ENCODE measurements around the gene CRYBB1. TPM values are rescaled to one million over a fixed set of nuclear protein-coding genes. Genes with fewer than 3 reads are reported as not detected.

The CRYBB1 gene
- total RNA-seq, 1 donor: not detected

DNA sequence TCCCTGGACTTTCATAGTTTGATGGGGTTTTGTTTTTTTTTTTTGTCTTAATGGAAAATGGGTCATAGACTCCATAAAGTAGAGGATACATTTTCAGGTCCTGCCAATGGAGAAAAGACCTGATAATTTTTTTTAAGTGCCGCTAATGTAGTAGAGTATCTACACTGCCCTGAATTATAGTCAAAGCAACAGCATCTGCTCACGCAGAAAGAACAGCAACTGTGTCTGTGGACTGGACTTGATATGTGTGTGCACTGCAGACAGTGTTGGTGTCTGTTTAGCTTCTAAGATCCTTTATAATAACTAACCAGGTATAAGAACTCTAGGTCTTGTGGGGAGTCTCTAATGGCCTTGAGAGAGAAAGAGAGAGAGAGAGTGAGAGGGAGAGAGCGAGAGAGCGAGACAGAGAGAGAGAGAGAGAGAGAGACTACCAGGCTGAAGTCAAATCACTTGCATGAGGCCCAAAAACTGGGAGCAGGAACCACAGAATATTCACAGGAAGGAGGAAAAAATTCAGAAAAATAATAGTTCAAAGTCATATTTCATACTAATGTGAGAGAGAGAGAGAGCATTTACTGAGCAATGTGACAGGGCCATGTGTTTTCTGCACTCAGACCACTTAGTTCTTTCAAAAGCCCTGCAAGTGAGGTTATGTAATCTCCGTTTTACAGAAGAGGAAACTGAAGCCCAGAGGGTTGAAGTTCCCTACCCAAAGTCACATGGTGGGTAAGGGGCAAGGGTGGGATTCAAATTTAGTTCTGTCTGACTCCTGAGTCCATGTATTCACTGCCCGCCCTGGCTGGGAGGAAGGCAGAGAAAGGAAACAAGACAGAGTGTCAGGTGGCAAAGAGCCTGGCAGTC, 30.9 kb upstream of the CRYBB1 start:
- Histone ChIP-seq H3K27me3 (ENCODE audit: insufficient read depth, low read length) (no peaks in the 10 kb centered on the region), H3K4me1 (ENCODE audit: insufficient read depth, low read length) (peaks cover 50% of the 10 kb centered on the region), H3K9me3 (ENCODE audit: low read depth, low read length) (no peaks in the 10 kb centered on the region), H3K4me3 (ENCODE audit: low read length) (no peak overlapping the region)

DNA sequence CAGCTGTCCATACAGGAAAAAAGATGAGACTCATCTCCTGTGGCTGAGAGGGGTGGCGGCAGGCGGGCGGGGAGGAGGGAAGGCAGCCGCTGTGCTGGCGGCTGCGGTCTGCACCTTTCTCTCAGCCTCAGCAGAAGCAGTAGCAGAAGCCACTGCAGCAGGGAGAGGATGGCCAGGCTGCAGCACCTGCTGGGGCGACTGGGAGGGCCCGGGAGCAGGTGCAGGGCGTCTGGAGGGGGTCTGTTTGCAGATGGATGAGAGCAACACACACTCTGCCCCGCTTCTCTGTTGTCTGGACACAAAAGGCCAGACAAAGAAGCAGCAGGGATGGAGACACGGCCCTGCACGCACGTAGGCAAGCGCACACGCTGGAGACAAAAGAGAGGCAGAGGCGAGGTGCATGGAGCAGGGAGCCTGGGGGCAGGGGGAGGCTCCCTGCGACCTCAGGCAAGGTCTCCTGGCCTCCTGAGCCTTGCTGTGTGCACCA, 30.2 kb upstream of the CRYBB1 start:
- Histone ChIP-seq H3K4me1 (ENCODE audit: insufficient read depth, low read length) (peaks cover 57% of the 10 kb centered on the region), H3K27me3 (ENCODE audit: insufficient read depth, low read length) (no peaks in the 10 kb centered on the region), H3K9me3 (ENCODE audit: low read depth, low read length) (no peaks in the 10 kb centered on the region), H3K4me3 (ENCODE audit: low read length) (no peak overlapping the region)

DNA sequence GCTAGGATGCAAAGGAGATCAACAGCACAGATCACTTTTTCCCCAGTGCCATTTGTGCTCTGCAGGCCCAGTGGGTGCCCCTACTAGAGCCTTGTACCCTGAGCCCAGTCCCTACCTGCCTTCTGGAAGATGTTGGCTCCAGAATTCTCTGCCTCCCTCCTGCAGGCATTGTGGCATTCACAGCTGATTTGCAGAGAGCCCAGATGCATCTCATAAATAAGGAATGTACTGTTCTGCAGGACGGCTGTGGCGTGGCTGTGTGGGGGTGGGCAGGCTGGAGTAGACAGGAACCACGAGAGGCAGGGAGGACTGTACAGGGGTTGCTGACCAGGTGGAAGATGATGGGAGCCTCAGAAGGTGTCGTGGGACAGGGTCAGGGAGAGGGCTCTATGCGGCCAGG, 28.3 kb upstream of the CRYBB1 start:
- H3K9me3 ChIP-seq (ENCODE audit: low read depth, low read length): no peaks in the 10 kb centered on the region
- no peak overlapping the region for H3K4me3 ChIP-seq (ENCODE audit: low read length)
- H3K27me3 ChIP-seq (ENCODE audit: insufficient read depth, low read length): no peaks in the 10 kb centered on the region
- H3K4me1 ChIP-seq (ENCODE audit: insufficient read depth, low read length): peaks cover 69% of the 10 kb centered on the region

DNA sequence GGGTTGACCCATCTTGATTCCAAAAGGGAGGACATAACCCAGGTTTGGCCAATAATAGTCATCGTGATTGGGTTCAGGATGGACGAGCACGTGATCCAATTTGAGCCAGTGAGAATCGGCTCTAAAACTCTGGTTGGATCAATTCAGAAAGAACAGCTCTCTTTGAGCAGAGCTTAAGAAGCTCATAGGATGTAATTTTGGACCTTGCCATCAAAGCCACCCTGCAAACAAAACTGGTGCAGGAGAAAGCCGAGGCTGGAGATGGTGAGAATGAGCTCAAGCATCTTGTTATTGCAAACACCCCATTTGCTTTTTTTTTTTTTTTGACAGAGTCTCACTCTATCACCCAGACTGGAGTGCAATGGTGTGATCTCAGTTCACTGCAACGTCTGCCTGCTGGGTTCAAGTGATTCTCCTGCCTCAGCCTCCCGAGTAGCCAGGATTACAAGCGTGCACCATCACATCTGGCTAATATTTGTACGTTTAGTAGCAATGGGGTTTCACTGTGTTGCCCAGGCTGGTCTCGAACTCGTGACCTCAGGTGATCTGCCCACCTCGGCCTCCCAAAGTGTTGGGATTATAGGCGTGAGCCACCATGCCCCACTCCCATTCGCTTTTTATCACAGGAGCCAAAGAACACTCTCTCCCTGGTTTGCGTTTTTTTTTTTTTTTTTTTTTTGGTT, 25.7 kb upstream of the CRYBB1 start:
- Histone ChIP-seq H3K9me3 (ENCODE audit: low read depth, low read length) (no peaks in the 10 kb centered on the region), H3K27me3 (ENCODE audit: insufficient read depth, low read length) (no peaks in the 10 kb centered on the region), H3K4me1 (ENCODE audit: insufficient read depth, low read length) (peaks cover 53% of the 10 kb centered on the region), H3K4me3 (ENCODE audit: low read length) (no peak overlapping the region)

DNA sequence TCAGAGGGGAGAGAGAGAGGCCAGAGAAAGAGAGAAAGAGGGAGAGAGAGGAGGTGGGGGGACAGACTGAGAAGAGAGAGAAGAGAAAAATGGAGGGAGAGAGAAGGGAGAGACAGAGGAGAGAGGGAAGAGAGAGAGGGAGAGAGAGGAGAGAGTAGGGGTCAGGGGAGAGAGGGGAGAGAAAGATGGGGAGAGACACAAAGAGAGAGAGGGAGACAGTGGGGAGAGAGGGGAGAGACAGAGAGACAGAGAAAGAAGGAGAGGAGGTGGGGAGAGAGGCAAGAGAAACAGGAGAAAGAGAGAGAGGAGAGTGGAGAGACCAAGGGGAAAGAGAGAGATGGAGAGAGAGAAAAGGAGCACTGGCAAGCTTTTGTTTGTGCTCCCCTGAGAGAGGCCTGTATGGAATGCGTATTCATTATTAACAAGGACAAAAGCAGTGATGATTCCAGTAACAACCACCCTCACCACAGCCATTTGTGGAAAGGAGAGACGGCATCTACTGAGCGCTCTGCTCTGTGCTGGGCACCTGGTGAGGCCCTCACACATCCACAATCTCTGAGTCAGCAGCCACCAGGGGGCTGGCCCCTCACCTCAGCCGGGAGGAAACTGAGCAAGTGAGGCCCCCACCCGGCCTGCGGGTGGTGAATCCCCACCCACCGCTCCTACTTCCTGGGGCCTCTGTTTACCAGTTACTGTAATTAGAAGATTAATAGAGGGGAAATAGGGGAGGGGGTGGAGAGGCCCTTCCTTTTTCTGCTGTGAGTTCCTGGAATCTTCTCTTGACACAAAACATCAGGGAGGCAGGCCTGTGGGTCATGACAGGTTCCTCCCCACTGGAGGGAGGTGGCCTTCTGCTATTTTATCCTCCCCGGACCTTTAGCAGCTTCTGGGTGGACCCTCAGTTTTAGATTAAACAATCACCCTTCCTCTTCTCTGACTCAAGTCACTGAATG, 24.9 kb upstream of the CRYBB1 start:
- Histone ChIP-seq H3K4me1 (ENCODE audit: insufficient read depth, low read length) (peaks cover 45% of the 10 kb centered on the region), H3K4me3 (ENCODE audit: low read length) (no peak overlapping the region), H3K9me3 (ENCODE audit: low read depth, low read length) (no peaks in the 10 kb centered on the region), H3K27me3 (ENCODE audit: insufficient read depth, low read length) (no peaks in the 10 kb centered on the region)

DNA sequence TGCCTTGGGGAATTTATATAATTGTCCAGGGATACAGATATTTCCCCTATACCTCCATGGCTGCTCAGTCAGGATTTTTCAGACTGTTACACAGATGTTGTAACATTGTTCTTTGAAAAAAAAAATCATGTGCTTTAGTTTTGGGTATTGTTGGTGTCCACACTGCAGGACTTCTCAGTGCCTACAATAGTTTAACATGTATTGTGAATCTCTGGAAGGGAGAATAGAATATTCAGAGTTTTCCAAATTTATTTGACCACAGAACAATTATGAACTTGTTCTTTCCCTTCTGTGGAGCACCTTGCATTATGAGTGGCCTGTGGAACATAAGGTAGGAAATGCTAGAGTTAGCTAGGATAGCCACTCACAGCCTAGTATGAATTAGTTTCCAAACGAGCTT, 18.5 kb upstream of the CRYBB1 start:
- Histone ChIP-seq H3K4me1 (ENCODE audit: insufficient read depth, low read length) (no peaks in the 10 kb centered on the region), H3K27me3 (ENCODE audit: insufficient read depth, low read length) (no peaks in the 10 kb centered on the region), H3K9me3 (ENCODE audit: low read depth, low read length) (no peaks in the 10 kb centered on the region), H3K4me3 (ENCODE audit: low read length) (no peak overlapping the region)

DNA sequence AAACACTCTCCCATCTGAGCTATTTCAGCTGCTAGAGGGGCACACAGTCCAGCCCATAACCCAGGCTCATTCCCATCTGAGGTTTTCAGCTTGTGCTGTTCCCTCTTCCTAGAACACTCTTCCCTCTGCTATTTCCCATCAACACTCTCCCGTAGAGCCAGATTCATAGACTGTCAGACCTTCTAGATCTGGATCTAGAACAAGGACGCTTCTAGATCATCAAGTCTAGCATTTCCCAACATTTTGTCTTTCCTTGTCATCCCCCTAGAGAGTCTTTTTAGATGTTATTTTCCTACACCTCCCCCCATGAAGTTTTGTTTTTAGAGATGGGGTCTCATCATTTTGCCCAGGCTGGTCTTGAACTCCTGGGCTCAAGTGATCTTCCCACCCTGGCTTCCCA, 17.3 kb upstream of the CRYBB1 start:
- Histone ChIP-seq H3K4me1 (ENCODE audit: insufficient read depth, low read length) (no peaks in the 10 kb centered on the region), H3K4me3 (ENCODE audit: low read length) (no peak overlapping the region), H3K27me3 (ENCODE audit: insufficient read depth, low read length) (no peaks in the 10 kb centered on the region), H3K9me3 (ENCODE audit: low read depth, low read length) (no peaks in the 10 kb centered on the region)

DNA sequence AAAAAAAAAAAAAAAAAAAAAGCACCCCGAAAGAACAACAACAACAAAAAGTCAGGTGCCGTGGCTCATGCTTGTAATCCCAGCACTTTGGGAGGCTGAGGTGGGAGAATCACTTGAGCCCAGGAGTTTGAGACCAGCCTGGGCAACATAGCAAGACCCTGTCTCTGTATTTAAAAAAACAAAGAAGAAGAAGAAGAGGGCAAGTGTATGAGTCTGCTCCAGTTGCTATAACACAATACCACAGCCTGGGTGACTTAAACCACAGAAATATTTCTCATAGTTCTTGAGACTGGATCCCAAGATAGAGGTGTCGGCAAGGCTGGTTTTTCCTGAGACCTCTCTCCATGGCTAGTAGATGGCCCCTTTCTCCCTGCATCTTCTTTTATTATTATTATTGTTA, 16.4 kb upstream of the CRYBB1 start:
- Histone ChIP-seq H3K9me3 (ENCODE audit: low read depth, low read length) (no peaks in the 10 kb centered on the region), H3K4me1 (ENCODE audit: insufficient read depth, low read length) (no peaks in the 10 kb centered on the region), H3K27me3 (ENCODE audit: insufficient read depth, low read length) (no peaks in the 10 kb centered on the region), H3K4me3 (ENCODE audit: low read length) (no peak overlapping the region)

DNA sequence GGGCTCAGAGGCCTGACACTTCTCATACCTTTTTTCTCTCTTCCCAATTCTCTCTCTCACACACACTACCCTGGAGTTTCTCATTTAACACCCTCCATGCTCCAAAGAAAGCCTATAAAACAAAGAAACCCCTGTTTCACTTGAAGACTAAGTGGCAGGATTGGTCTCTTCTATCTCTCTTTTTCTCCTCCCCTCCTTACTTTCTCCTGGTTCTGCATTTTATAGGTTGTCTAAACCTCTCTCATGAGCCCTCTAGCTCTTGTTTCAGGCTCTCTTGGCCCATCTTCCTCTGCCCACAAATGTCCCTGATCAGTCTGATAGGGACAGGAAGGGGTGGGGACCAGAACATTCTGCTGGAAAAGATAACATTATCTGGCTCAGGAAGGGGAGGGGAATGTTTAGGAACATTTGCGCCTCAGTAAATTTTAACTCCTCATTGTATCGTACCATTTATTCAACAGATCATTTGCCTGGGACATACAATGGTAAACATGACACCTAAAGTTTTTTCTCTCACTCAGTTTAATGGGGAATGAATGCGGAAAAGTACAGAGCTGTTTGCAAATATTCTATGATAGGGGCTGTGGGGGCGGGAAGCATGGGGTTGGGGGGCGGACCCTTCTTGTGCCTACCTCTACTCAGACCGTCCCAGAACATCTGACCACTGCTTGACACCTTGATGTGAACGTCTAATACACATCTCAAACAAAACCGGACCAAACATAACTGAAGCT, 14.8 kb upstream of the CRYBB1 start:
- H3K4me3 ChIP-seq (ENCODE audit: low read length): no peak overlapping the region
- H3K27me3 ChIP-seq (ENCODE audit: insufficient read depth, low read length): no peaks in the 10 kb centered on the region
- H3K9me3 ChIP-seq (ENCODE audit: low read depth, low read length): no peaks in the 10 kb centered on the region
- H3K4me1 ChIP-seq (ENCODE audit: insufficient read depth, low read length): no peaks in the 10 kb centered on the region

DNA sequence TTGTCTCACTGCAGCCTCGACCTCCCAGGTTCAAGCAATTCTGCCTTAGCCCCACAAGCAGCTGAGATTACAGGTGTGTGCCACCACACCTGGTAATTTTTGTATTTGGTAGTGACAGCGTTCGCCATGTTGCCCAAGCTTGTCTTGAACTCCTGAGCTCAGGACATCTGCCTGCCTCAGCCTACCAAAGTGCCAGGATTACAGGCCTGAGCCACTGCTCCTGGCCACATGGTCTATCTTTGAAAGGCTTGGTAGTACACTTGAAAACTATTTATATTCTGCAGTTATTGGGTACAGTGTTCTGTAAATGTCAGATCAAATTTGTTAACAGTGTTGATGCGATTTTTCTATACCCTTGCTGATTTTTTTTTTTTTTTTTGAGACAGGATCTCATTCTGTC, 13.5 kb upstream of the CRYBB1 start:
- H3K27me3 ChIP-seq (ENCODE audit: insufficient read depth, low read length): no peaks in the 10 kb centered on the region
- H3K9me3 ChIP-seq (ENCODE audit: low read depth, low read length): no peaks in the 10 kb centered on the region

DNA sequence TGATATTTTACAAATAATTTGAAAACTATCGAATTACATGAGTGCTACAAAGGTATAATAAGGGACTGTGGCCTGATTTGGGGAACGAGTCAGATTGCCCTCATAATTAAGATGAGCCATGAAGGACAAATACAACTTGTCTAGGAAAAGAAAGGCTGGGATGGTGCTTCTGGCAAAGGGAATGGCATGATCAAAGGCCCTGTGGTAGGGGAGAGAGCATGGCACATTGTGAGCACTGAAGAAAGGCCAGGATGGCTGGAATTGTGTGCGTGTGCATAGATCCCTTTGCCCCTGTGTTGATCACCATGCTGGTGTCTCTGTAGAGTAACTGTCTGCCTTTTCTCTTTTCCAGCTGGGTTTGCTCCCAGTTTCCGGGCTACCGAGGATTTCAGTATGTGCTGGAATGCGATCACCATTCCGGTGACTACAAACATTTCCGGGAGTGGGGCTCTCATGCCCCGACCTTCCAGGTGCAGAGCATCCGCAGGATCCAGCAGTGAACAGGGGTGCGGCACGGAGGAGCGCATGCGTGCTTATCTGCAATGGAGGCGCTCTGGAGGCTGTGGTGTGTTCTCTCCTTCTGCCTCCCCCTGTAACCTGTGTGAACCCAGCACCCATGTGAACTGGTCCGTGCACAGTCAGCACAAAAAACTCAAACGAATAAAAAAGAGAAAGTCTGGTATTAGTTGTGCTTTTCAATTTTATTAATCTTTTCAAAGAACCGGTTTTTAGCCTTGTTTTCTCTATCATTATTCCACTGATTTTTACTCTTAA, 12.3 kb upstream of the CRYBB1 start:
- Histone ChIP-seq H3K4me3 (ENCODE audit: low read length) (no peak overlapping the region), H3K4me1 (ENCODE audit: insufficient read depth, low read length) (no peaks in the 10 kb centered on the region), H3K27me3 (ENCODE audit: insufficient read depth, low read length) (no peaks in the 10 kb centered on the region), H3K9me3 (ENCODE audit: low read depth, low read length) (no peaks in the 10 kb centered on the region)

More for the DNA sequence above, 13.5 kb upstream of the CRYBB1 start:
- no peak overlapping the region for H3K4me3 ChIP-seq (ENCODE audit: low read length)
- no peaks in the 10 kb centered on the region for H3K4me1 ChIP-seq (ENCODE audit: insufficient read depth, low read length)

DNA sequence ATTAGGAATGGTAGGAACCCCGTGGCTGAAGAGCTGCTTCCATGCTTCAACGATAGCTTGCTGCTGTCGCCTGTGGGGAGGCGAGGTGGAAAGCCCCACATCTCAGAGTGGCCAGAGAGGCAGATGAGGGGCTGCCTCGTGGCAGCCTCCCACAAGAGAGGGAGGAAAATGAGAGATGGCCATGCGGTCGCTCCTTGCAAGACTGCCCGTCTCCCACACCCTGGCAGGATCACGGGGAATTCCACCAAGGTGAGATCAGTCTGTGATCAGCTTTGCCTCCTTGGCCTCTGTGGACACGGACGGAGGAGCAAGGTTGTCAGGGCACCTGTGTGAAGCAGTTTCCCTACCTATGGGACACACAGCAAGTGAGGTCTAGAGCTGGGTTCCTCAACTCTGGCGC, 7.0 kb upstream of the CRYBB1 start:
- Histone ChIP-seq H3K4me3 (ENCODE audit: low read length) (no peak overlapping the region), H3K9me3 (ENCODE audit: low read depth, low read length) (no peaks in the 10 kb centered on the region), H3K4me1 (ENCODE audit: insufficient read depth, low read length) (peaks cover 1% of the 10 kb centered on the region)

DNA sequence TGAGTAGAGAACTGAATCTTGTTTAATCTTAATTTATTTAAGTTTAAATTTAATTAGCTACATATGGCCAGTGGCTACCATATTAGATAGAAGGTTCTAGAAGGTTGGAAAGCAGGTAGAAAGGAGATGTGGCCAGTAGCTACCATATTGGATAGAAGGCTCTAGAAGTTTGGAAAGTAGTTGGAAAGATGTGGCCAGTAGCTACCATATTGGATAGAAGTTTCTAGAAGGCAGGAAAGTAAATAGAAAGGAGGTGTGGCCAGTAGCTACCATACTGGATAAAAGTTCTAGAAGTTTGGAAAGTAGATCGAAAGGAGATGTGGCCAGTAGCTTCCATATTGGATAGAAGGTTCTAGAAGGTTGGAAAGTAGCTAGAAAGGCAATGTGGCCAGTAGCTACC, 6.2 kb upstream of the CRYBB1 start:
- no peaks in the 10 kb centered on the region for H3K9me3 ChIP-seq (ENCODE audit: low read depth, low read length)
- H3K4me1 ChIP-seq (ENCODE audit: insufficient read depth, low read length): peaks cover 5% of the 10 kb centered on the region
- H3K27me3 ChIP-seq (ENCODE audit: insufficient read depth, low read length): no peaks in the 10 kb centered on the region
- H3K4me3 ChIP-seq (ENCODE audit: low read length): no peak overlapping the region

More for the DNA sequence above, 7.0 kb upstream of the CRYBB1 start:
- H3K27me3 ChIP-seq (ENCODE audit: insufficient read depth, low read length): no peaks in the 10 kb centered on the region

DNA sequence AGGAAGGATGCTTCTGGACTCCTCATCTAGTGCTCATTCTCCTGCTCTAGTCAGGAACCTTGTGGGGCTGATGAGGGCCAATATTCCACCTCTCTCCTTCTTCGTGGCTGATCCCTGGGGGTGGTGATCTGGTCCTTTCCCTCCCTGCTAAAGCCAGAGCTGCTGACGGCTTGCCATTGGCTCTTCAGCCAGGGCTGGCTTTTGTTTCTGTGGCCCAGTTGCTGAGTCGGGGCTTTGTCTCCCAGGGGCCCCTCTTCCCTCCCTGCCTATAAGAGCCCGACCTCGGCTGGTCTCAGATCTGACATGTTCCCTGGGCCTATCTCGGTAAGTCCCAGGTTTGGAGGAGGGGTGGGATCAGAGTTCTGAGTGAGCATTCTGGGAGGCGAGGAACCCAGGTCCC, 3.8 kb upstream of the CRYBB1 start, which contains the start of gene CRYBA4:
TSS of gene CRYBA4 (plus strand) at position 301 of the 400 bp plus-strand sequence. CDS start 634 bp downstream, outside the sequence.
- H3K4me3 ChIP-seq (ENCODE audit: low read length): no peak within 1 kb of the TSS
- peaks cover 21% of the 10 kb centered on the region for H3K4me1 ChIP-seq (ENCODE audit: insufficient read depth, low read length)
- no peaks in the 10 kb centered on the region for H3K9me3 ChIP-seq (ENCODE audit: low read depth, low read length)

More for the DNA sequence above, 3.8 kb upstream of the CRYBB1 start, which contains the start of gene CRYBA4:
- H3K27me3 ChIP-seq (ENCODE audit: insufficient read depth, low read length): no peaks in the 10 kb centered on the region
